NCI-H510A (cell line): ENCODE results near the gene NEK4.
"Not testable (repeated sequence)": the region's sequence is repeated elsewhere in the genome, so short reads cannot be mapped to it uniquely, and the experiment has no call there.

Source experiments
- DNase-seq: peaks from one replicate; lab custom pipeline; 2025; lab: John Stamatoyannopoulos, UW

Gene NEK4

GRCh38 chr3:52731590-52731989 lies 39.1 kb downstream of the NEK4 start:
- no peak for DNase-seq

DNA sequence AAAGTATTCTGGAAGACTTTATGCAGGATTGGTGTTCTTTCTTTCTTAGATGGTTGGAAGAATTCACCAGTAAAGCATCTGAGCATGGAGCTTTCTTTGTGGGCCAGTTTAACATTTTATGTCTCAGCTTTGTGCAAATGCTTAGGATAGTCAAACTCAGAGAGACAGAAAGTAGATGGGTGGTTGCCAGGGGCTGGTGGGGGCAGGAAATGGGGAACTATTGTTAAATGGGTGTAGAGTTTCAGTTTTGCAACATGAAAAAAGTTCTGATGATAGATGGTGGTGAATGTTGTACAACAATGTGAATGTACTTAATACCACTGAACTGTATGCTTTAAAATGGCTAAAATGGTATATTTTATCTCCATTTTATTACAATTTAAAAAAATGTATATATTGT lies 40.1 kb downstream of the NEK4 start:
- DNase-seq, result no peak

DNA sequence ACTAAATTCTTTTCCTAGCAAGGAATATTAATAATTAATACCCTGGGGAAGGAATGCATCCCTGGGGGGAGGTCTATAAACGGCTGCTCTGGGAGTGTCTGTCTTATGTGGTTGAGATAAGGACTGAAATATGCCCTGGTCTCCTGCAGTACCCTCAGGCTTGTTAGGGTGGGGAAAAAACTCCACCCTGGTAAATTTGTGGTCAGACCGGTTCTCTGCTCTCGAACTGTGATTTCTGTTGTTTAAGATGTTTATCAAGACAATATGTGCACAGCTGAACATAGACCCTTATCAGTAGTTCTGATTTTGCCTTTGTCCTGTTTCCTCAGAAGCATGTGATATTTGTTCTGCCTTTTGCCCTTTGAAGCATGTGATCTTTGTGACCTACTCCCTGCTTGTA lies 42.0 kb downstream of the NEK4 start:
- DNase-seq, result not testable (repeated sequence)

GRCh38 chr3:52724511-52724910 lies 46.2 kb downstream of the NEK4 start:
- DNase-seq, result no peak

- no peak for DNase-seq
Measured at GRCh38 chr3:52723935-52724334, 46.8 kb downstream of the NEK4 start.

- no peak for DNase-seq
Measured at GRCh38 chr3:52722491-52722890, 48.2 kb downstream of the NEK4 start.

DNA sequence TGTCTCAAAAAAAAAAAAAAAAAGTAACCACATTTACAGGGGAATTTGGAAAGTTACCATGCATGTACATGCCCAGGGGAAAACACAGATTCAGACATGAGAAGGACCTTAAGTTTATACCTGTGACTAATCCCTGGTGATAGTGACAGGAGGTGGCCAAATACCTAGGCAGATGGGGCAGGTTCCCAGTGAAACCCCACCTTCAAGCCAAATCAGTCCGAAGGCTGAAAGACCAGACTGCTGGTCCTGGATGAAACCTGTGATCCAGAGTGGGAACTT lies 49.1 kb downstream of the NEK4 start:
- DNase-seq, result no peak

- DNase-seq, result no peak
Measured at GRCh38 chr3:52721002-52721729, 49.6 kb downstream of the NEK4 start.

DNA sequence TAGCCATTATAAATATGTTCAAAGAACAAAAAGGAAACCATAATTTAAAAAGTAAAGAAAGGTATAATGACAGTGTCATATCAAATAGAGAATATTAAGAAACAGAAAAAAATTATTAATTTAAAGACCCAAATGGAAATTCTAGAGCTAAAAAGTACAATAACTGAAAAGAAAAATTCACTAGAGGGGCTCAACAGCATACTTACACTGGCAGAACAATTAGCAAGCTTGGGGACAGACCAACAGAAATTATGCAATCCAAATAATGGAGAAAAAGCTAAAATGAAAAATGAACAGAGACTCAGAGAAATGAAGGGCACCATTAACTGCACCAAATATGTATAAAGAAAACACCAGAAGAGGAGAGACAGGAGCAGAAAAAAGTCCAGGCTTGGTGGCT lies 51.1 kb downstream of the NEK4 start:
- DNase-seq, result no peak

DNA sequence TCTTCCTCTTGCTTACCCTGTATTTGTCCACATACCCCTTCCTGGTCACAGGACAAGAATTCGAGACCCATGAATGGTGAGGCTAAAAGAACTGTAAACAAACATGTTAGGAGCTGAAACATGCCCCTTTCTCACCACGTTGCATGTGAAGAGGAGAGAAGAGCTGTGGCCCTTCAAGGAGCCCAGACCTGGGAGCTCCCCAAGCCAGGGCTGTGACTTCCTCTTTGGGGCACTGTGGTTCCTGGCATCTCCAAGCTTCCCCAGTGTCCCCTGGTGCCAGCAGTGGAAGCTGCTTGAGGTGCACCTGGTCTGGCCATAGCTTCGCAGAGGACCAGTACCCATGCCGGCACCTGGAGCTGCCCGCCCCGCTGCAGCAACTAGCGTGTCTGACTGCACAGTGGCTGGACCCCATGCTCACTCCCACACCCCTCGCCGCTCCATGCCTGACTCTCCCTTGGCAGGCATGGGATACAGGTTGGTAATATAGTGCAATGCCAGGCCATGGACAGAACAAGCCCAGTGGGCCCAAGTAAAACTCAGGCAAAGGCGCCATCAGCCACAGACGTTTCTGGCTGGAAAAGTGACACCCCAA lies 54.9 kb downstream of the NEK4 start:
- DNase-seq, result no peak

DNA sequence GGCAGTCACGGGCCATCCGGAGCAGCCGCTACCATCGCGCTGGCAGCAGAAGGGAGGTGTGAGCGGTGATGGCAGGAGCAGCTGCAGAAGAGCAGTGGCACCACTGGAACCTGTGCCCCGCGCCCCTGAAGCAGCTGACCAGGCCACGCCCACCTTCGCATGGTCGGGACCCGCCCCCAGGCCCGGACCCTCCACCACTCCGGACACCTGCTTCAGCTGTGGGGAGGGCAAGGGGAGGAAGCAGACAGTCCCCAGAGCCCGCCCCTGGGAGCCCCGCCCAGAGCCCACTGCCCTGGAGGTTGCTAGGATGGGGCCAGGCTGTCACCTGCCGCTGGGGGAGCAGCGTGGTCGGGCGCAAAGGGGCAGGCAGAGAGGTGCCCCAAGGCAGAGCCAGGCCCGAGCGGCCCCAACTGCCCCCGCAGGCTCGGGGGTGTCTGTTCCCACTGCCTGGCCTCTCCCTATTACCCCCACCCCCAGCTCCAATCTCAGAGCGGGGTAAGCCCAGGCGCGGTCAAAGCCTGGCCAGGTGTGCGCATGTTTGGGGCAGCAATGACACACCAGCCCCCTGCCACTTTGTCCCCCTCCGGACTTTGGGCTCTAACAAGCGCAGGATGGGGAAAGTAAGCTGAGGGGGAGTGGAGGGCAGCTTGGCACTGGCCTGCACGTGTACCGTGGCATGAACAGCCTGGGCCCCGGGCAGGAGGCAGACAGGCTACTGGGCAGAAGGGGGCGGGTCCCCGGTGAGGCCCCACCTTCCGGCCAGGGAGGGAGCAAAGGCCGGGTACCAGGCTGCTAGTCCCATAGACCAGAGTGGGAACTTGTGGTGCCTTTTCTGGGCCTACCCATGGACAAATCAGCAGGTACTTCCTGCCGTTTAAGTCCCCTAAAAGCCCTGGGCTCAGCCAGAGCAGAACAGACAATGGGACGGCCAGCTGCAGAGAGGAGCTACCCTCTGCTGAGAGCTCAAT lies 56.1 kb downstream of the NEK4 start:
- no peak for DNase-seq

- no peak for DNase-seq
Measured at GRCh38 chr3:52712291-52713212, 58.2 kb downstream of the NEK4 start.

DNA sequence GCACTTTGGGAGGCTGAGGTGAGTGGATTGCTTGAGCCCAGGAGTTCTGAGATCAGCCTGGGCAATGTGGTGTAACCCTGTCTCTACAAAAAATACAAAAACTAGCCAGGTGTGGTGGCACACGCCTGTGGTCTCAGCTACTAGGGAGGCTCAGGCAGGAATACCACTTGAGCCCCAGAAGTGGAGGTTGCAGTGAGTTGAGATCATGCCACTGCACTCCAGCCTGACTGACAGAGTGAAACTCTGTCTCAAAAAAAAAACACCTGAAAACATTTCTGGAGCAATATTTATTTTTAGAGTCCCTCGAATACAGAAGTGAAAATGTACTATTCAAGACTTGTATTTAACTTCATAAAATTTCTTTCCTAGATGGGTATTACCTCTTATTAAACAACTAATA lies 60.2 kb downstream of the NEK4 start:
- no peak for DNase-seq

DNA sequence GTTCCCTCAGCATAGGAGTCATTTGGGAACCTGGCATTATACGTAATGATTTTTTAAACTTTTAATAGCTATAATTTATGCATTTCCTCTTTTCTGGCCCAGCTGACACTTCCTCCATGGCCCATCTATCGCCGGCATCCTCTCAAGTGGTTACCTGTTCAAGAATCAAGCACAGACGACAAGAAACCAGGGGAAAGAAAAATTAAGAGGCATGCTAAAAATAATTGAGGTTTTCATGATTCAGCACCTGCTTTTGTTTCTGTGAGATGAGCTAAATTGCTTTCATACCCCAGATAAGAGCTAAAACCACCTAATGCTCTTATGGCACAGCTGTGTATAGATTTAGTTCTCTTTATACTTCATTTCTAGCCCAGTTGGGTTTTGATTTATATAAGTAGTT lies 63.2 kb downstream of the NEK4 start:
- no peak for DNase-seq

GRCh38 chr3:52705688-52706686 lies 64.8 kb downstream of the NEK4 start, which contains the start of the genes GLT8D1 and SPCS1:
Gene GLT8D1, minus strand, starts transcription at chr3:52705791. Its CDS starts 5,331 bp downstream, at chr3:52700460.
Gene SPCS1, plus strand, starts transcription at chr3:52706106. Its CDS starts 141 bp downstream, at chr3:52706247.
- peak; percentile 76 for DNase-seq

GRCh38 chr3:52705438-52705687 lies 65.4 kb downstream of the NEK4 start:
- no peak for DNase-seq

DNA sequence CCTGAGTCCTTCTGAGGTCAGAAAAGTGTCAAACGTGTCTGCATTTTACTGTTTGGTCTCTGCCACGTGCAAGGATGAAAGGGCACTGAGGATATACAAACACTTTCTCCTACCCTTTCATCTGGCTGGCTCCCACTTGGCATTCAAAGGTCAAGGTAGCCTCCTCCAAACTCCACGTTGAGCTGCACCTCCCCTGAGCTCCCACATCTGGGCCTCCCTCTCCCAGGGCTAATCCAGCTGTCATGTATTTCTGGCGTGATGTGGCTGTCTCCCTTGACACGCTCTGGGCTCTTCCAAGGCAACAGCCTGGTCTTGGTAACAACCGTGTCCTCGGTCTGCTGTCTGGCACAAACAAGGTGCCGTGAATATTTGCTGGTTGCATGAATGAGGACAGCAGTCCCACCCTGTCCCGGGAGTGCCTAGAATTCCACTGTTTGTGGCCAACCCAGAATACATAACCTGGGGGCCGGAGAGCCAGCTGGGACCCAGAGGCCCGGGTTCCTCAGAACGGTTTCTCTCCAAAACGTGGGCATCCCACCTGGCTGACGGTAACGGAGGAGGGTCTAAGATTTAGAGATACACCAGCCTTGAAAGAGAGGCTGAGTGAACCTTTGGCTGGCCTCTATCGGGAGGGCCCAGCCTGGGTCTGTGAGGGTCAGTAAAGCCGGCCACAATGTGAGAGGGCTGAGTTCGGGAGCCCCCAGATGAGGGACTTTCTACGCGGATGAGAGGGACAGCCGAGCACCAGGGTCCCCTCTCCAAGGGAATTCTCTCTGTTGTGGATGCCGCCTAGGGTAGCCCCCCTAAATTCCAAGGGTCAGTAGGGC lies 65.9 kb downstream of the NEK4 start:
- no peak for DNase-seq

DNA sequence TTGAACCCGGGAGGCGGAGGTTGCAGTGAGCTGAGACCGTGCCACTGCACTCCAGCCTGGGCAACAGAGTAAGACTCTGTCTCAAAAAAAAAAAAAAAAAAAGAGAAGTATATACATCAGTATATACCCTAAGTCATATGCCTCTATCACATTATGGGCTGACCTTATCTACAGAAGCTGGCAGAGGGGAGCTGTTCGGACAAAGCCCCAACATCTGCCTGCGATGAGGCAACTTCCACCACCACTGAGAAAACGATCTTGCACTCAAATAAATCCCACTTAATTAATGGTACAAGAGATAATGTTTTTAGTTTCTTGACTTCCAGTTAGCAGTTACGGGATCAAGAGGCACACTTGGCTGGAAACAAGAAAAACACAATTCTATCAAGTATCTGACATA lies 67.4 kb downstream of the NEK4 start:
- DNase-seq, result no peak

DNA sequence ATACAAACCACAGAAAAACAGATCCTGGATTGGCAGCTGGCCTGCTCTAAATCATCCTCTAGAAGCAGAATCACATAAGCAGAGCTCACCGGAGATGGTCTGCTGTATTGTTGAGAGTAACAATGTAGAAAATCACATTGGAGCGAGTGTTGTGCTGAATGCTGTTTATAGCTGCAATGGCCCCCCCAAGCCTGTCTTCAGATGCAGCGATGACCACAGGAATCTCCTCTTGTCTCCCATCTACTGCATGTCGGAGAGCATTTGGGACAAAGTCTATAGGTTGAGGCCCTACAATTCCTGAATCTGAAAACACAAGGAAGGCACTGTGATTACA lies 73.1 kb downstream of the NEK4 start:
- DNase-seq, result no peak
